Measurements from ENCODE around the gene CEP104.

DNA sequence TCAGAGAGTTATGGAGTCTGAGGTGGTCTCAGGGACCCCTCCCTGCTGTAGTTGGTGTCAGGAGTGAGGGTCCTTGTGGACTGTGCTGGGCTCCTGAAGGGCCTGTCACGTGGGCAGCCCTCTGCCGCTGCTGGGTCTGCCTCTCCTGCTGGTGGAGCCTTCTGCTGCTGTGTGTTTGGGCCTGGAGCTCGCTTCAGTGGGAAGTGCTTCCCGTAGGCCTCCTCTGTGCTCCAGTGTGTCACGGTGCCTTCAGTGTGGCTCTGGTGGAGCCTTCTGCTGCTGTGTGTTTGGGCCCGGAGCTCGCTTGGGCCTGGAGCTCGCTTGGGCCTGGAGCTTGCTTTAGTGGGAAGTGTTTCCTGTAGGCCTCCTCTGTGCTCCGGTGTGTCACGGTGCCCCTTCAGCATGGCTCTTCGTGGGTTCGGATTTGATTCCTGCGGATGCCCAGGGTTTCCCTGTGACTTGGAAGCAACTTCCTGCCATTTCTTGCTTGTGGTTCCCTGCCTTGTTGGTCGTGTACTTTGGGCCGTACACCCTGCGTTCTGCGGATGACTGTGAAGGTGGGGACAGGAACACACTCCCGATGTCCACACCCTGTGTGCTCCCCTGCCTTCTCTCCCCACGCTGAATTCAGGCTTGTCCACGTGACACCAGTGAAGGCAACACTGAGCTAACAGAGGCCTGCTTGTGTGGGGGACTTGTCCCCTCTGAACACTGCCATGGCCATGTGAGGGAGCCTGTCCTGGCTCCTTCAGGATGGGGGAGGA is 23.6 kb upstream of the CEP104 start:
- TF ChIP-seq POLR2A (IDR thresholded peaks at IDR 0.05), result no peak
- TF ChIP-seq, protein P1, sequence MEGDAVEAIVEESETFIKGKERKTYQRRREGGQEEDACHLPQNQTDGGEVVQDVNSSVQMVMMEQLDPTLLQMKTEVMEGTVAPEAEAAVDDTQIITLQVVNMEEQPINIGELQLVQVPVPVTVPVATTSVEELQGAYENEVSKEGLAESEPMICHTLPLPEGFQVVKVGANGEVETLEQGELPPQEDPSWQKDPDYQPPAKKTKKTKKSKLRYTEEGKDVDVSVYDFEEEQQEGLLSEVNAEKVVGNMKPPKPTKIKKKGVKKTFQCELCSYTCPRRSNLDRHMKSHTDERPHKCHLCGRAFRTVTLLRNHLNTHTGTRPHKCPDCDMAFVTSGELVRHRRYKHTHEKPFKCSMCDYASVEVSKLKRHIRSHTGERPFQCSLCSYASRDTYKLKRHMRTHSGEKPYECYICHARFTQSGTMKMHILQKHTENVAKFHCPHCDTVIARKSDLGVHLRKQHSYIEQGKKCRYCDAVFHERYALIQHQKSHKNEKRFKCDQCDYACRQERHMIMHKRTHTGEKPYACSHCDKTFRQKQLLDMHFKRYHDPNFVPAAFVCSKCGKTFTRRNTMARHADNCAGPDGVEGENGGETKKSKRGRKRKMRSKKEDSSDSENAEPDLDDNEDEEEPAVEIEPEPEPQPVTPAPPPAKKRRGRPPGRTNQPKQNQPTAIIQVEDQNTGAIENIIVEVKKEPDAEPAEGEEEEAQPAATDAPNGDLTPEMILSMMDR (IDR thresholded peaks at IDR 0.05 in 8 of 11, conservative IDR thresholded peaks at IDR 0.05 in 3 of 11), result no peak
- TF ChIP-seq POLR2AphosphoS5 (IDR thresholded peaks at IDR 0.05), result no peak

Measured in spleen (tissue), 7 donors.